Neural cell (in vitro differentiated cells): ENCODE results near the gene PRSS21. TPM values are rescaled to one million over a fixed set of nuclear protein-coding genes. Genes with fewer than 3 reads are reported as not detected.

ENCODE experiments used
- H2AFZ ChIP-seq: fragments of 200-600, 300-800 bp; sonication (generic), shearing (Covaris generic); 2 replicates; pipeline ENCODE4 v1.6.0; 2014; ENCODE audit warnings: low read depth, mild to moderate bottlenecking, antibody characterized with exemption, low read length, moderate library complexity
- H3F3A ChIP-seq: fragments of 200-600 bp; shearing (Covaris generic); 2 replicates; pipeline ENCODE4 v1.6.1; 2016; ENCODE audit warnings: mild to moderate bottlenecking, moderate library complexity, mixed read lengths, antibody characterized with exemption, low read length; ENCODE audit not compliant: insufficient read depth, poor library complexity, severe bottlenecking
- H3K27ac ChIP-seq: fragments of 200-600, 300-800 bp; sonication (generic), shearing (Covaris generic); 2 replicates; pipeline ENCODE4 v1.5.1; 2014; ENCODE audit warnings: mild to moderate bottlenecking, low read length, moderate library complexity
- H3K27me3 ChIP-seq: fragments of 300-800, 200-600 bp; sonication (generic), shearing (Covaris generic); 2 replicates; pipeline ENCODE4 v1.6.0; 2014; ENCODE audit warnings: mild to moderate bottlenecking, low read depth, low read length, moderate library complexity; ENCODE audit not compliant: insufficient read depth
- H3K36me3 ChIP-seq: fragments of 300-800, 200-600 bp; sonication (generic), shearing (Covaris generic); 2 replicates; pipeline ENCODE4 v1.5.1; 2014; ENCODE audit warnings: mild to moderate bottlenecking, antibody characterized with exemption, low read length, moderate library complexity; ENCODE audit not compliant: insufficient read depth
- H3K4me2 ChIP-seq: fragments of 300-800, 200-600 bp; sonication (generic), shearing (Covaris generic); 2 replicates; pipeline ENCODE4 v1.6.0; 2014; ENCODE audit warnings: mild to moderate bottlenecking, low read length
- H3K4me3 ChIP-seq: fragments of 300-800, 200-600 bp; sonication (generic), shearing (Covaris generic); 2 replicates; pipeline ENCODE4 v1.5.1; 2014; ENCODE audit warnings: mild to moderate bottlenecking, low read length, moderate library complexity
- H3K79me2 ChIP-seq: fragments of 200-600 bp; shearing (Covaris generic); replicated peaks from 2 replicates; pipeline ENCODE4 v1.6.0; 2014; ENCODE audit warnings: mild to moderate bottlenecking, low read length, moderate library complexity; ENCODE audit not compliant: insufficient read depth
- H3K9ac ChIP-seq: fragments of 300-800, 200-600 bp; sonication (generic), shearing (Covaris generic); 2 replicates; pipeline ENCODE4 v1.6.1; 2016; ENCODE audit warnings: mild to moderate bottlenecking, low read length, mixed read lengths
- H3K9me2 ChIP-seq: fragments of 200-600 bp; shearing (Covaris generic); 2 replicates; pipeline ENCODE4 v1.6.1; 2016; ENCODE audit warnings: mild to moderate bottlenecking, low read length, mixed read lengths; ENCODE audit not compliant: insufficient read depth
- H3K9me3 ChIP-seq: fragments of 200-600, 300-800 bp; sonication (generic), shearing (Covaris generic); 2 replicates; pipeline ENCODE4 v1.6.1; 2016; ENCODE audit warnings: mild to moderate bottlenecking, mixed run types, low read length, moderate library complexity, mixed read lengths
- H4K20me1 ChIP-seq: fragments of 200-600 bp; shearing (Covaris generic); 2 replicates; pipeline ENCODE4 v1.6.1; 2016; ENCODE audit warnings: mild to moderate bottlenecking, mixed run types; ENCODE audit not compliant: insufficient read depth
- CTCF ChIP-seq: fragments of 450-650 bp; IDR thresholded peaks from 2 replicates; pipeline ENCODE4 v1.5.1; 2014; ENCODE audit warnings: antibody characterized with exemption, mild to moderate bottlenecking, moderate library complexity; ENCODE audit not compliant: poor library complexity, severe bottlenecking
- EP300 ChIP-seq: fragments of 450-650 bp; conservative IDR thresholded peaks from 2 replicates; pipeline ENCODE4 v1.6.1; 2014; ENCODE audit warnings: antibody characterized with exemption, mild to moderate bottlenecking, moderate library complexity; ENCODE audit not compliant: poor library complexity, severe bottlenecking
- EZH2 ChIP-seq: fragments of 200-600, 300-800 bp; shearing (Covaris generic), sonication (generic); IDR thresholded peaks from 2 replicates; pipeline ENCODE4 v1.6.1; 2014; ENCODE audit warnings: antibody characterized with exemption, low read length, borderline replicate concordance, mild to moderate bottlenecking; ENCODE audit not compliant: insufficient read depth, poor library complexity, severe bottlenecking
- MXI1 ChIP-seq: fragments of 450-650 bp; conservative IDR thresholded peaks from 2 replicates; pipeline ENCODE4 v1.6.1; 2014; ENCODE audit warnings: antibody characterized with exemption, mild to moderate bottlenecking; ENCODE audit not compliant: poor library complexity, severe bottlenecking
- POLR2AphosphoS5 ChIP-seq: IDR thresholded peaks from 2 replicates; pipeline ENCODE4 v1.6.1; 2012
- RAD21 ChIP-seq: fragments of 450-650 bp; conservative IDR thresholded peaks from 2 replicates; pipeline ENCODE4 v1.6.1; 2014; ENCODE audit warnings: antibody characterized with exemption, mild to moderate bottlenecking, moderate library complexity
- REST ChIP-seq: IDR thresholded peaks from 2 replicates; pipeline ENCODE4 v1.6.1; 2012; ENCODE audit warnings: borderline replicate concordance
- SMC3 ChIP-seq: fragments of 450-650 bp; conservative IDR thresholded peaks from 2 replicates; pipeline ENCODE4 v1.6.1; 2014; ENCODE audit warnings: antibody characterized with exemption, mild to moderate bottlenecking, moderate library complexity; ENCODE audit not compliant: poor library complexity
- TAF1 ChIP-seq: IDR thresholded peaks from 2 replicates; pipeline ENCODE4 v1.6.1; 2012; ENCODE audit warnings: low read depth
- polyA plus RNA-seq: library from polyadenylated mRNA; depleted of rRNA; stranded (reverse); fragments of >200 nt; gene quantifications from 2 replicates; pipeline ENCODE4 v1.2.3, GENCODE V29; 2014

The PRSS21 gene
- polyA plus RNA-seq, 1 donor from 2014 or later: not detected

GRCh38 chr16:2820836-2821486, 3.9 kb downstream of the PRSS21 start:
- H3K27me3 ChIP-seq: no peaks in the 10 kb centered on the region
- no peaks in the 10 kb centered on the region for H3K79me2 ChIP-seq
- H3F3A ChIP-seq: no peaks in the 10 kb centered on the region
- no peak overlapping the region for H3K4me3 ChIP-seq
- no peak overlapping the region for H2AFZ ChIP-seq
- H3K9ac ChIP-seq: no peak overlapping the region
- H3K4me2 ChIP-seq: no peak overlapping the region
- H3K27ac ChIP-seq: no peak overlapping the region
- no peaks in the 10 kb centered on the region for H4K20me1 ChIP-seq
- no peaks in the 10 kb centered on the region for H3K36me3 ChIP-seq
- no peak for TF ChIP-seq CTCF
- no peak for TF ChIP-seq POLR2AphosphoS5
- no peak for TF ChIP-seq SMC3
- no peak for TF ChIP-seq REST
- no peak for TF ChIP-seq EP300
- no peak for TF ChIP-seq MXI1
- no peak for TF ChIP-seq EZH2
- no peak for TF ChIP-seq RAD21
- no peak for TF ChIP-seq TAF1
- H3K9me3 ChIP-seq: no peaks in the 10 kb centered on the region
- no peaks in the 10 kb centered on the region for H3K9me2 ChIP-seq

GRCh38 chr16:2821487-2822157, 4.6 kb downstream of the PRSS21 start:
- no peak overlapping the region for H3K27ac ChIP-seq
- H3K9me2 ChIP-seq: no peaks in the 10 kb centered on the region
- no peaks in the 10 kb centered on the region for H3K9me3 ChIP-seq
- H3K36me3 ChIP-seq: no peaks in the 10 kb centered on the region
- no peak overlapping the region for H3K9ac ChIP-seq
- no peaks in the 10 kb centered on the region for H3F3A ChIP-seq
- TF ChIP-seq MXI1: no peak
- no peak for TF ChIP-seq EZH2
- no peak for TF ChIP-seq RAD21
- no peak for TF ChIP-seq REST
- no peak for TF ChIP-seq EP300
- no peak for TF ChIP-seq CTCF
- no peak for TF ChIP-seq TAF1
- no peaks in the 10 kb centered on the region for H3K27me3 ChIP-seq
- no peak overlapping the region for H3K4me3 ChIP-seq
- no peak overlapping the region for H3K4me2 ChIP-seq
- no peaks in the 10 kb centered on the region for H3K79me2 ChIP-seq
- no peak overlapping the region for H2AFZ ChIP-seq
- no peaks in the 10 kb centered on the region for H4K20me1 ChIP-seq
